WTC11 (cell line): Measurements from ENCODE around the gene PLET1. TPM values are rescaled to one million over a fixed set of nuclear protein-coding genes. Genes with fewer than 3 reads are reported as not detected.

Experiments
- ATAC-seq: fragments of 200-7000 bp; cut with Tn5 transposase; 2 replicates; pipeline ENCODE4 v1.10.0; 2021; ENCODE audit warnings: mild to moderate bottlenecking, moderate library complexity
- Bru-seq: library from RNA; stranded (reverse); fragments of 400-500 nt; gene quantifications from one replicate; lab custom pipeline; 2021; lab: Mats Ljungman, UMichigan
- CTCF ChIA-PET: fragments of 300-600 bp; sonication (Branson Sonifier 250); formaldehyde crosslinking; loops from one replicate; lab custom pipeline; 2021; ENCODE audit warnings: antibody characterized with exemption; lab: Charles Lee
- POLR2A ChIA-PET: fragments of 350-600 bp; sonication (Branson Sonifier 250); formaldehyde crosslinking; loops from one replicate; lab custom pipeline; 2021; ENCODE audit warnings: antibody characterized with exemption; lab: Charles Lee
- DNase-seq: peaks from one replicate; pipeline ENCODE4 v3.0.0; 2021; ENCODE audit warnings: low spot score
- H3K27ac Mint-ChIP-seq: 2 replicates; pipeline ENCODE4 v1.8.0; 2021; ENCODE audit warnings: mixed read lengths
- H3K27me3 Mint-ChIP-seq: 2 replicates; pipeline ENCODE4 v1.8.0; 2021; ENCODE audit warnings: low read depth, mild to moderate bottlenecking, moderate library complexity, mixed read lengths
- H3K36me3 Mint-ChIP-seq: 2 replicates; pipeline ENCODE4 v1.8.0; 2021; ENCODE audit warnings: mixed read lengths
- H3K4me1 Mint-ChIP-seq: 2 replicates; pipeline ENCODE4 v1.8.0; 2022; ENCODE audit warnings: mixed read lengths
- H3K4me3 Mint-ChIP-seq: 2 replicates; pipeline ENCODE4 v1.8.0; 2021; ENCODE audit warnings: mild to moderate bottlenecking, moderate library complexity, mixed read lengths
- H3K9me3 Mint-ChIP-seq: 2 replicates; pipeline ENCODE4 v1.8.0; 2021; ENCODE audit warnings: mixed read lengths
- CBFB ChIP-seq: sonication (generic); formaldehyde crosslinking; IDR thresholded peaks from 2 replicates; pipeline ENCODE4 v1.8.1; 2022; ENCODE audit warnings: mild to moderate bottlenecking, low read depth, missing genetic modification reagents
- ELF4 ChIP-seq: sonication (generic); formaldehyde crosslinking; IDR thresholded peaks from 2 replicates; pipeline ENCODE4 v1.8.1; 2022; ENCODE audit warnings: low read depth, mild to moderate bottlenecking, moderate library complexity, missing genetic modification reagents
- EMX1 ChIP-seq: fragments of 250-450 bp; sonication (Bioruptor Pico); IDR thresholded peaks from 2 replicates; pipeline ENCODE4 v1.8.0; 2021; ENCODE audit warnings: mild to moderate bottlenecking
- ESRRA ChIP-seq: sonication (generic); formaldehyde crosslinking; IDR thresholded peaks from 2 replicates; pipeline ENCODE4 v1.8.1; 2022; ENCODE audit warnings: mild to moderate bottlenecking, missing genetic modification reagents, borderline replicate concordance
- FOXK1 ChIP-seq: sonication (generic); formaldehyde crosslinking; IDR thresholded peaks from 2 replicates; pipeline ENCODE4 v1.8.0; 2022; ENCODE audit warnings: mild to moderate bottlenecking, moderate library complexity, missing genetic modification reagents
- GABPB1 ChIP-seq: sonication (generic); formaldehyde crosslinking; IDR thresholded peaks from 2 replicates; pipeline ENCODE4 v1.8.1; 2023; ENCODE audit warnings: mild to moderate bottlenecking, missing genetic modification reagents
- MAX ChIP-seq: sonication (generic); formaldehyde crosslinking; IDR thresholded peaks from 2 replicates; pipeline ENCODE4 v1.8.0; 2022; ENCODE audit warnings: mild to moderate bottlenecking, missing genetic modification reagents
- NR1H2 ChIP-seq: sonication (generic); formaldehyde crosslinking; IDR thresholded peaks from 2 replicates; pipeline ENCODE4 v1.9.0; 2021; ENCODE audit warnings: mild to moderate bottlenecking, moderate library complexity, missing genetic modification reagents
- OVOL2 ChIP-seq: fragments of 250-450 bp; sonication (Bioruptor Pico); IDR thresholded peaks from 2 replicates; pipeline ENCODE4 v1.9.0; 2021; ENCODE audit warnings: mild to moderate bottlenecking, borderline replicate concordance
- TCF7 ChIP-seq: sonication (generic); formaldehyde crosslinking; IDR thresholded peaks from 2 replicates; pipeline ENCODE4 v1.8.0; 2022; ENCODE audit warnings: mild to moderate bottlenecking, low read depth, missing genetic modification reagents, moderate library complexity
- TP53 ChIP-seq: sonication (generic); formaldehyde crosslinking; IDR thresholded peaks from 2 replicates; pipeline ENCODE4 v1.8.1; 2023; ENCODE audit warnings: mild to moderate bottlenecking, missing genetic modification reagents
- USF1 ChIP-seq: sonication (generic); formaldehyde crosslinking; IDR thresholded peaks from 2 replicates; pipeline ENCODE4 v1.8.0; 2022; ENCODE audit warnings: mild to moderate bottlenecking, missing genetic modification reagents
- USF2 ChIP-seq: sonication (generic); formaldehyde crosslinking; IDR thresholded peaks from 2 replicates; pipeline ENCODE4 v1.8.1; 2023; ENCODE audit warnings: mild to moderate bottlenecking, missing genetic modification reagents, moderate library complexity
- ZNF121 ChIP-seq: sonication (generic); formaldehyde crosslinking; IDR thresholded peaks from 2 replicates; pipeline ENCODE4 v1.8.0; 2023; ENCODE audit warnings: missing genetic modification reagents
- ZNF317 ChIP-seq: sonication (generic); formaldehyde crosslinking; IDR thresholded peaks from 2 replicates; pipeline ENCODE4 v1.8.1; 2023; ENCODE audit warnings: low read depth, mild to moderate bottlenecking, moderate library complexity, missing genetic modification reagents, borderline replicate concordance
- ZNF416 ChIP-seq: fragments of 250-450 bp; sonication (Bioruptor Pico); IDR thresholded peaks from 2 replicates; pipeline ENCODE4 v1.9.0; 2021; ENCODE audit warnings: mild to moderate bottlenecking, inconsistent platforms
- ZNF532 ChIP-seq: fragments of 250-450 bp; sonication (Bioruptor Pico); IDR thresholded peaks from 2 replicates; pipeline ENCODE4 v1.9.0; 2021; ENCODE audit warnings: mild to moderate bottlenecking, borderline replicate concordance
- ZSCAN18 ChIP-seq: fragments of 250-450 bp; sonication (Bioruptor Pico); IDR thresholded peaks from 2 replicates; pipeline ENCODE4 v2.1.2; 2022; ENCODE audit warnings: mild to moderate bottlenecking, moderate library complexity
- long read RNA-seq, 3 experiments: library from RNA in 1 of 3; library from capped mRNA in 1 of 3; library from polyadenylated mRNA in 1 of 3; unstranded in 2 of 3; stranded (forward) in 1 of 3; transcript quantifications; one replicate each; pipeline ENCODE4 v2.0.0, GENCODE V29; 2021
- total RNA-seq: library from RNA; stranded (reverse); gene quantifications from 3 replicates; pipeline ENCODE4 v1.2.3, GENCODE V29; 2021
- TF ChIP-seq, protein P1 (sequence below): fragments of 250-450 bp; sonication (Bioruptor Pico); IDR thresholded peaks from 2 replicates; pipeline ENCODE4 v1.8.0; 2021; ENCODE audit warnings: mild to moderate bottlenecking
- TF ChIP-seq, protein P2 (sequence below): fragments of 250-450 bp; sonication (Bioruptor Pico); IDR thresholded peaks from 2 replicates; pipeline ENCODE4 v1.9.0; 2021; ENCODE audit warnings: mild to moderate bottlenecking

The PLET1 gene
- total RNA-seq (not detected in 3 replicates), Bru-seq, nascent RNA (not detected)
- long read RNA-seq, experiment 1: 0 reads
- long read RNA-seq, experiment 2: 0 reads
- long read RNA-seq, experiment 3: 0 reads

DNA sequence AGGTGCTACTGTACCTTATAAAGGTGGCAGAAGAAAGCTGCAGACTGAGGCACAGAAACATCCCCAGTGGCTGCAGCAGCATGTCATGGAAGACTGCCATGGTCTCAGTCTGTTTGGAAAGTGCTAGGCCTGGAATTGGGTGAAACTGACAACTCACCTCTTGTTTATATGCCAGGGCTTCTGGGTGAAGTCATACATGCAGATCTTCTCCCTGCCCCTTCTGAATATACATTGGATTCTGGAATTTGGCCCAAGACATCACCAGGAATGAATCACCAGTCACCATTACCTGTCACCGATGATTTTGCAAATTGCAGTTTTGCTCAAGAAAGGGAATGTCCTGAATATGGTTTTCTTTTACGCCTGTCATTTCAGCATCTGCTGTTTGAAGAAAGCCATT lies at the start of gene PLET1:
Gene PLET1, minus strand, starts transcription at position 371 of the 400 bp plus-strand sequence. Its CDS starts 271 bp downstream, at position 100.
- no peaks in the 10 kb centered on the region for H3K4me1 Mint-ChIP-seq
- ChIA-PET CTCF (no interaction called here), POLR2A (no interaction called here)
- ATAC-seq (no peak), DNase-seq (no peak)
- no peak for TF ChIP-seq FOXK1 (CRISPR knock-in tag)
- TF ChIP-seq GABPB1 (CRISPR knock-in tag): no peak
- no peak within 1 kb of the TSS for H3K4me3 Mint-ChIP-seq
- no peaks in the 10 kb centered on the region for H3K9me3 Mint-ChIP-seq
- peaks cover 7% of the 10 kb centered on the region; the same call in 1 of the 2 replicates for H3K27me3 Mint-ChIP-seq
- H3K36me3 Mint-ChIP-seq: no peaks in the 10 kb centered on the region
- no peak within 1 kb of the TSS for H3K27ac Mint-ChIP-seq

DNA sequence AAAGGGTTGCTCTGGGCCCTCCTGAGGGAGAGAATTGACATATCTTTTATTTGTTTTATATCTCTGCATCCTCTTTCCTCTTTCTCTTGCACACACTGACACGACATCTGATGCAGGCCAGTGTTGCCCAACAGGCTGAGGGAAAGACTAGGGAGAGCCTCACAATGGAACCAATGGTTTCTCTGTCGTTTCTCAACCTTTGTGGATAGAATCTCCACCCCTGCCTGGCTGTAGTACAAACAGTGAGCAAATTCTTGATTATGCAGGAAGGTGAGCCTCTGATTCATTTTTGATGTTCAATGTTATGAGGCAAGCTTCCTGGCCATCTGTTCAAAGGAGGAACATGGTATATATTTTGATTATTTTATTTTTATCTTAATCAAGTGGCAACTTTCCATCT lies 49.8 kb upstream of the PLET1 start:
- ATAC-seq (no peak), DNase-seq (no peak)
- H3K4me1 Mint-ChIP-seq: peaks cover 8% of the 10 kb centered on the region
- H3K4me3 Mint-ChIP-seq: no peak overlapping the region
- peaks cover 7% of the 10 kb centered on the region for H3K36me3 Mint-ChIP-seq
- no peak for TF ChIP-seq CBFB (CRISPR knock-in tag)
- peaks cover 7% of the 10 kb centered on the region; the same call in 1 of the 2 replicates for H3K27me3 Mint-ChIP-seq
- no peak overlapping the region for H3K27ac Mint-ChIP-seq
- ChIA-PET CTCF (interaction anchor here (1.0 to 1.5 kb wide), 3 partner anchors 8 to 144 kb away, joined by 3 to 4 read pairs (median 3); no protein-coding TSS in a partner anchor), POLR2A (no interaction called here)
- H3K9me3 Mint-ChIP-seq: peaks cover 12% of the 10 kb centered on the region

DNA sequence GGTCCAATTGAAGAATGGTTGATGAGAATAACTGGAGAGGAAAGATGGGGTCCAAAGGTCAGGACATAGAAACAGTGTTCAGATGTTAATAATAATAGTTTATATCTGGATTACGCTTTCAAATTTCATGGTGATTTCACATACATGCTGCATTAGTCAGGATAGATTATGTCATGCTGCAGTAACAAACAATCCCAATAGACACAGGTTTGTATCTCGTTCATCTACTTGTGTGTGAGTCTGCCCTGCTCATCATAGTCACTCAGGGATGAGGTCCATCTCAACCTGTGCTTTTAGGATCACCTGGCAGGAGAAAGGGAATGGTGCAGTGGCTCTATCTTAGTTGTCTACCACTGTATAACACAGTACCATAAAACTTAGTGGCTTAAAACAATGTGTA lies 48.0 kb upstream of the PLET1 start:
- Mint-ChIP-seq H3K27me3 (peaks cover 7% of the 10 kb centered on the region; the same call in 1 of the 2 replicates), H3K4me3 (no peak overlapping the region), H3K36me3 (peaks cover 7% of the 10 kb centered on the region), H3K4me1 (peaks cover 8% of the 10 kb centered on the region), H3K27ac (no peak overlapping the region), H3K9me3 (peaks cover 12% of the 10 kb centered on the region)
- ChIA-PET POLR2A (no interaction called here), CTCF (no interaction called here)
- DNase-seq (no peak), ATAC-seq (no peak)
- TF ChIP-seq ZNF532 (CRISPR knock-in tag) (no peak), ZSCAN18 (no peak), TP53 (CRISPR knock-in tag) (no peak), USF2 (CRISPR knock-in tag) (no peak), ZNF317 (CRISPR knock-in tag) (no peak), EMX1 (CRISPR knock-in tag) (no peak), OVOL2 (CRISPR knock-in tag) (no peak), MAX (CRISPR knock-in tag) (no peak), TCF7 (CRISPR knock-in tag) (no peak)
- TF ChIP-seq, all 79 proteins: peak for 0

- no peak for TF ChIP-seq ZNF121
- no peak for TF ChIP-seq ZNF416 (CRISPR knock-in tag)
- TF ChIP-seq, protein P1, sequence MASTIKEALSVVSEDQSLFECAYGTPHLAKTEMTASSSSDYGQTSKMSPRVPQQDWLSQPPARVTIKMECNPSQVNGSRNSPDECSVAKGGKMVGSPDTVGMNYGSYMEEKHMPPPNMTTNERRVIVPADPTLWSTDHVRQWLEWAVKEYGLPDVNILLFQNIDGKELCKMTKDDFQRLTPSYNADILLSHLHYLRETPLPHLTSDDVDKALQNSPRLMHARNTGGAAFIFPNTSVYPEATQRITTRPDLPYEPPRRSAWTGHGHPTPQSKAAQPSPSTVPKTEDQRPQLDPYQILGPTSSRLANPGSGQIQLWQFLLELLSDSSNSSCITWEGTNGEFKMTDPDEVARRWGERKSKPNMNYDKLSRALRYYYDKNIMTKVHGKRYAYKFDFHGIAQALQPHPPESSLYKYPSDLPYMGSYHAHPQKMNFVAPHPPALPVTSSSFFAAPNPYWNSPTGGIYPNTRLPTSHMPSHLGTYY (CRISPR knock-in tag): no peak
- no peak for TF ChIP-seq USF1
- no peak for TF ChIP-seq NR1H2 (CRISPR knock-in tag)
- no peak for TF ChIP-seq ELF4 (CRISPR knock-in tag)
- TF ChIP-seq, protein P2, sequence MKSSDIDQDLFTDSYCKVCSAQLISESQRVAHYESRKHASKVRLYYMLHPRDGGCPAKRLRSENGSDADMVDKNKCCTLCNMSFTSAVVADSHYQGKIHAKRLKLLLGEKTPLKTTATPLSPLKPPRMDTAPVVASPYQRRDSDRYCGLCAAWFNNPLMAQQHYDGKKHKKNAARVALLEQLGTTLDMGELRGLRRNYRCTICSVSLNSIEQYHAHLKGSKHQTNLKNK (CRISPR knock-in tag): no peak
- TF ChIP-seq ESRRA (CRISPR knock-in tag): no peak
- TF ChIP-seq, all 79 proteins: peak for 0
- Mint-ChIP-seq H3K4me1 (peaks cover 10% of the 10 kb centered on the region), H3K9me3 (peaks cover 12% of the 10 kb centered on the region), H3K27ac (no peak overlapping the region), H3K36me3 (peaks cover 7% of the 10 kb centered on the region), H3K4me3 (no peak overlapping the region), H3K27me3 (peaks cover 4% of the 10 kb centered on the region; the same call in 1 of the 2 replicates)
- no peak for ATAC-seq
- CTCF ChIA-PET: interaction anchor here (0.5 kb wide), 1 partner anchor 27 kb away, joined by 3 read pairs; no protein-coding TSS in a partner anchor
- DNase-seq: no peak
- POLR2A ChIA-PET: no interaction called here
Measured at GRCh38 chr11:112307616-112308015, 47.0 kb upstream of the PLET1 start.
